Epithelial cell of proximal tubule (primary cell): Measurements from ENCODE around the gene FOXR1. TPM values are rescaled to one million over a fixed set of nuclear protein-coding genes. Genes with fewer than 3 reads are reported as not detected.
A peak's percentile ranks its signal among the peaks of the same experiment; 100 is the strongest.
"Not testable (repeated sequence)": the region's sequence is repeated elsewhere in the genome, so short reads cannot be mapped to it uniquely, and the experiment has no call there.

Source experiments
- DNase-seq: peaks from one replicate; pipeline ENCODE4 v3.0.0-alpha.2; 2011; ENCODE audit warnings: low read depth
- H3K4me3 ChIP-seq: 2 replicates; pipeline ENCODE4 v1.5.1; 2011; ENCODE audit warnings: low read depth, mild to moderate bottlenecking, low read length
- total RNA-seq: library from RNA; depleted of rRNA; stranded (reverse); fragments of >200 nt; gene quantifications from 2 replicates; pipeline ENCODE4 v1.2.3, GENCODE V29; 2015
- TF ChIP-seq, protein P1 (sequence below): conservative IDR thresholded peaks from 2 replicates; pipeline ENCODE4 v1.5.1; 2012; ENCODE audit warnings: low read depth, mild to moderate bottlenecking, low read length

Gene FOXR1
- total RNA-seq, 1 donor from 2014 or later, result not detected

- DNase-seq, result no peak
- TF ChIP-seq, protein P1, sequence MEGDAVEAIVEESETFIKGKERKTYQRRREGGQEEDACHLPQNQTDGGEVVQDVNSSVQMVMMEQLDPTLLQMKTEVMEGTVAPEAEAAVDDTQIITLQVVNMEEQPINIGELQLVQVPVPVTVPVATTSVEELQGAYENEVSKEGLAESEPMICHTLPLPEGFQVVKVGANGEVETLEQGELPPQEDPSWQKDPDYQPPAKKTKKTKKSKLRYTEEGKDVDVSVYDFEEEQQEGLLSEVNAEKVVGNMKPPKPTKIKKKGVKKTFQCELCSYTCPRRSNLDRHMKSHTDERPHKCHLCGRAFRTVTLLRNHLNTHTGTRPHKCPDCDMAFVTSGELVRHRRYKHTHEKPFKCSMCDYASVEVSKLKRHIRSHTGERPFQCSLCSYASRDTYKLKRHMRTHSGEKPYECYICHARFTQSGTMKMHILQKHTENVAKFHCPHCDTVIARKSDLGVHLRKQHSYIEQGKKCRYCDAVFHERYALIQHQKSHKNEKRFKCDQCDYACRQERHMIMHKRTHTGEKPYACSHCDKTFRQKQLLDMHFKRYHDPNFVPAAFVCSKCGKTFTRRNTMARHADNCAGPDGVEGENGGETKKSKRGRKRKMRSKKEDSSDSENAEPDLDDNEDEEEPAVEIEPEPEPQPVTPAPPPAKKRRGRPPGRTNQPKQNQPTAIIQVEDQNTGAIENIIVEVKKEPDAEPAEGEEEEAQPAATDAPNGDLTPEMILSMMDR, result no peak
- no peak overlapping the region for H3K4me3 ChIP-seq
Measured at GRCh38 chr11:118948000-118948399, 23.6 kb upstream of the FOXR1 start.

DNA sequence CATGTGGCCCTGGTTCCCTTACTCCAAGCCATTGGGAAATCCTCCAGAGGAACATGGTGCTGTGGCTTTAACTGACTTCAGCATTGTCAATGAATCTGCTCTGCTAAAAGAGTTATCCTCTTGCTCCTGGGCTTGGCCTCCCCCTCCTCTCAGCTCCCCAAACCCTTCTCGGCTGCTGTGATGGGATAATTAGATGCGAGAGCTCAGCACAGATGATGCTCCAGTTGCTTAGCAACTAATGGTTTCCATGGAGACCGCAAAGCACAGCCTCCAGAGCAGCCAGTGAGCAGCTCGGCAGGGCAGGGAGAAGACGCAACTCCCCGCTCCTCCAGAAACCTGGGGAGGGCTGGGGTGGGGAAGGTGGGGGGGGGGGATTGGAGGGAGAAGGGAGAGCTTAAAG lies 18.3 kb upstream of the FOXR1 start:
- H3K4me3 ChIP-seq, result no peak overlapping the region
- TF ChIP-seq, protein P1, result no peak
- DNase-seq, result no peak

GRCh38 chr11:118953976-118954375 lies 17.6 kb upstream of the FOXR1 start:
- not testable (repeated sequence) for DNase-seq, H3K4me3 ChIP-seq

GRCh38 chr11:118956094-118956846 lies 15.3 kb upstream of the FOXR1 start, which contains the start of gene UPK2:
Gene UPK2, plus strand, starts transcription at chr11:118956298. Its CDS starts 53 bp downstream, at chr11:118956351.
- no peak within 1 kb of the TSS for H3K4me3 ChIP-seq
- no peak for DNase-seq
- TF ChIP-seq, protein P1, result peak; percentile 91

GRCh38 chr11:118956847-118957469 lies 14.6 kb upstream of the FOXR1 start:
- TF ChIP-seq, protein P1, result no peak

GRCh38 chr11:118957549-118957948 lies 14.0 kb upstream of the FOXR1 start:
- TF ChIP-seq, protein P1, result no peak
- H3K4me3 ChIP-seq, result no peak overlapping the region
- no peak for DNase-seq

More at GRCh38 chr11:118956847-118957469, 14.6 kb upstream of the FOXR1 start:
- DNase-seq, result no peak
- H3K4me3 ChIP-seq, result no peak overlapping the region

DNA sequence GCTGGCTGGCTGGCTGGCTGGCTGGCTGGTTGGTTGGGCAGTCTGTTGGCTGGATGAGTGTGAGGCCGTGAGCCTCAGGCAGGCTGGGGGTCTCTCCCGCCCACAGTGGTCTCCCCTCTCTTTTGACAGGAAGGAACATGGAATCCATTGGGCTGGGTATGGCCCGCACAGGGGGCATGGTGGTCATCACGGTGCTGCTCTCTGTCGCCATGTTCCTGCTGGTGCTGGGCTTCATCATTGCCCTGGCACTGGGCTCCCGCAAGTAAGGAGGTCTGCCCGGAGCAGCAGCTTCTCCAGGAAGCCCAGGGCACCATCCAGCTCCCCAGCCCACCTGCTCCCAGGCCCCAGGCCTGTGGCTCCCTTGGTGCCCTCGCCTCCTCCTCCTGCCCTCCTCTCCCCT lies 13.6 kb upstream of the FOXR1 start:
- DNase-seq, result no peak
- TF ChIP-seq, protein P1, result no peak
- H3K4me3 ChIP-seq, result no peak overlapping the region
